IPS DF 4.7 (cell line): ENCODE results near the gene WFDC6.
A peak's percentile ranks its signal among the peaks of the same experiment; 100 is the strongest.
"Not testable (repeated sequence)": the region's sequence is repeated elsewhere in the genome, so short reads cannot be mapped to it uniquely, and the experiment has no call there.

Experiments used
- DNase-seq: peaks from one replicate; pipeline ENCODE4 v3.0.0-alpha.2; 2013; ENCODE audit warnings: low spot score; ENCODE audit errors: extremely low read depth

WFDC6 gene

GRCh38 chr20:45539382-45539781 lies at the start of gene WFDC6:
Gene WFDC6, minus strand, starts transcription at chr20:45539482. Its CDS starts 75 bp downstream, at chr20:45539407.
- no peak for DNase-seq

- DNase-seq = no peak
Observed at GRCh38 chr20:45588800-45589199, 49.5 kb upstream of the WFDC6 start.

GRCh38 chr20:45585986-45586385 lies 46.7 kb upstream of the WFDC6 start:
- not testable (repeated sequence) for DNase-seq

GRCh38 chr20:45584294-45584693 lies 45.0 kb upstream of the WFDC6 start:
- not testable (repeated sequence) for DNase-seq

GRCh38 chr20:45583502-45583901 lies 44.2 kb upstream of the WFDC6 start:
- DNase-seq = no peak

- DNase-seq = no peak
Observed at GRCh38 chr20:45581702-45582101, 42.4 kb upstream of the WFDC6 start.

- no peak for DNase-seq
Observed at GRCh38 chr20:45579184-45579583, 39.9 kb upstream of the WFDC6 start, which contains the start of gene WFDC8. Gene WFDC8, minus strand, starts transcription at chr20:45579284. Its CDS starts 37 bp downstream, at chr20:45579247.

- DNase-seq = no peak
Observed at GRCh38 chr20:45578231-45578630, 38.9 kb upstream of the WFDC6 start.

GRCh38 chr20:45576995-45577394 lies 37.7 kb upstream of the WFDC6 start:
- no peak for DNase-seq

GRCh38 chr20:45575931-45576330 lies 36.6 kb upstream of the WFDC6 start:
- no peak for DNase-seq

- DNase-seq = not testable (repeated sequence)
Observed at GRCh38 chr20:45569650-45570049, 30.4 kb upstream of the WFDC6 start.

GRCh38 chr20:45564760-45565276 lies 25.5 kb upstream of the WFDC6 start:
- DNase-seq = no peak

- DNase-seq = no peak
Observed at GRCh38 chr20:45555198-45555597, 15.9 kb upstream of the WFDC6 start.

- DNase-seq = no peak
Observed at GRCh38 chr20:45552456-45552855, 13.2 kb upstream of the WFDC6 start.

- DNase-seq = no peak
Observed at GRCh38 chr20:45550765-45551164, 11.5 kb upstream of the WFDC6 start.

GRCh38 chr20:45548410-45548809 lies 9.1 kb upstream of the WFDC6 start:
- no peak for DNase-seq

GRCh38 chr20:45547206-45547770 lies 8.0 kb upstream of the WFDC6 start, which contains the start of gene EPPIN:
Gene EPPIN, minus strand, starts transcription at chr20:45547401. Its CDS starts 44 bp downstream, at chr20:45547357.
- DNase-seq = no peak

- DNase-seq = peak; percentile 44
Observed at GRCh38 chr20:45545754-45546453, 6.6 kb upstream of the WFDC6 start.

- DNase-seq = no peak
Observed at GRCh38 chr20:45545351-45545750, 6.1 kb upstream of the WFDC6 start.

GRCh38 chr20:45538209-45538799 lies 978 bp downstream of the WFDC6 start:
- DNase-seq = peak; percentile 11

GRCh38 chr20:45527294-45527693 lies 12.0 kb downstream of the WFDC6 start:
- no peak for DNase-seq

- DNase-seq = no peak
Observed at GRCh38 chr20:45523821-45524220, 15.5 kb downstream of the WFDC6 start.
